ENCODE results near the gene HTR1E.
A peak's percentile ranks its signal among the peaks of the same experiment; 100 is the strongest.
"Not testable (repeated sequence)": the region's sequence is repeated elsewhere in the genome, so short reads cannot be mapped to it uniquely, and the experiment has no call there.

The HTR1E gene

GRCh38 chr6:86973088-86973487 lies 35.8 kb downstream of the HTR1E start:
- no peak for DNase-seq (ENCODE audit: low read depth)

- DNase-seq (ENCODE audit: low read depth): no peak
These were observed 40.9 kb downstream of the HTR1E start for GRCh38 chr6:86978251-86978650.

GRCh38 chr6:87001494-87001893 lies 64.2 kb downstream of the HTR1E start:
- no peak for DNase-seq (ENCODE audit: low read depth)

GRCh38 chr6:87002391-87002790 lies 65.1 kb downstream of the HTR1E start:
- not testable (repeated sequence) for DNase-seq (ENCODE audit: low read depth)

- DNase-seq (ENCODE audit: low read depth): not testable (repeated sequence)
These were observed 69.2 kb downstream of the HTR1E start for GRCh38 chr6:87006541-87006940.

GRCh38 chr6:87009581-87009980 lies 72.3 kb downstream of the HTR1E start:
- not testable (repeated sequence) for DNase-seq (ENCODE audit: low read depth)

GRCh38 chr6:87012035-87012434 lies 74.7 kb downstream of the HTR1E start:
- no peak for DNase-seq (ENCODE audit: low read depth)

GRCh38 chr6:87012743-87013142 lies 75.4 kb downstream of the HTR1E start:
- DNase-seq (ENCODE audit: low read depth): no peak

- DNase-seq (ENCODE audit: low read depth): no peak
These were observed 79.4 kb downstream of the HTR1E start for GRCh38 chr6:87016772-87017171.

- no peak for DNase-seq (ENCODE audit: low read depth)
These were observed 89.7 kb downstream of the HTR1E start for GRCh38 chr6:87027021-87027420.

- peak; percentile 16 for DNase-seq (ENCODE audit: low read depth)
These were observed 92.5 kb downstream of the HTR1E start for GRCh38 chr6:87029711-87030314.

- no peak for DNase-seq (ENCODE audit: low read depth)
These were observed 103.4 kb downstream of the HTR1E start for GRCh38 chr6:87040729-87041128.

GRCh38 chr6:87045521-87046075 lies 108.3 kb downstream of the HTR1E start:
- no peak for DNase-seq (ENCODE audit: low read depth)

- no peak for DNase-seq (ENCODE audit: low read depth)
These were observed 112.5 kb downstream of the HTR1E start for GRCh38 chr6:87049779-87050178.

- DNase-seq (ENCODE audit: low read depth): no peak
These were observed 116.0 kb downstream of the HTR1E start for GRCh38 chr6:87053312-87053711.

- DNase-seq (ENCODE audit: low read depth): no peak
These were observed 117.0 kb downstream of the HTR1E start for GRCh38 chr6:87054143-87054833.

GRCh38 chr6:87059943-87060342 lies 122.6 kb downstream of the HTR1E start:
- no peak for DNase-seq (ENCODE audit: low read depth)

- no peak for DNase-seq (ENCODE audit: low read depth)
These were observed 127.8 kb downstream of the HTR1E start for GRCh38 chr6:87065117-87065516.

Data from GM04503 (cell line).